Measurements from ENCODE around the gene TSSK2. TPM values are rescaled to one million over a fixed set of nuclear protein-coding genes. Genes with fewer than 3 reads are reported as not detected.
"Not testable (repeated sequence)": the region's sequence is repeated elsewhere in the genome, so short reads cannot be mapped to it uniquely, and the experiment has no call there.

The TSSK2 gene
- total RNA-seq = not detected in 2 replicates
- not detected in 2 replicates for polyA plus RNA-seq

GRCh38 chr22:19130959-19131684 is at the start of gene TSSK2:
TSS of gene TSSK2 (plus strand) at chr22:19131308. CDS start at chr22:19131400, 92 bp downstream.
- no peaks in the 10 kb centered on the region for H3K27me3 ChIP-seq
- no peaks in the 10 kb centered on the region for H3K36me3 ChIP-seq
- no peaks in the 10 kb centered on the region for H3K9me3 ChIP-seq (ENCODE audit: low read depth)
- TF ChIP-seq CTCF (IDR thresholded peaks at IDR 0.05; ENCODE audit: low read depth, low read length) = no peak
- no peak for DNase-seq (ENCODE audit: low read depth in 1 of 2, low spot score in 1 of 2)
- H3K27ac ChIP-seq = no peak within 1 kb of the TSS
- H3K4me3 ChIP-seq = no peak within 1 kb of the TSS
- H3K4me1 ChIP-seq (ENCODE audit: low read depth) = no peaks in the 10 kb centered on the region

DNA sequence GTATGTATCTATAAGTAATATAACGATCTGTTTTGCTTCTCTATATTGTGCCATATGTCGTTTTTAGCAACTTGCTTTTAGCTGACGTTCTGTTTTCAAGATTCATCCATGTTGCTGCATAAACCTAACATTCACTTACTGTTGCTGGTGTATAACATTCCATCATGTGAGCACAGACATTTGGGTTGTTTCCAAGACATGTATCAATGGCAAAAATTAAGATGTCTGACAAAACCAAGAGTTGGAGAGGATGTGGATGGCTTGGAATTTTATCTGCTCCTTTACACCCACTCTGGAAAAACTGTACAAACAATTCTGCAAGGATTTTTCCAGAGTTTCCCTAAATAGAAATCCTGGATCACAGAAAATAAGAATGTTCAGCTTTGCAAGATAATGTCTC is 49.8 kb upstream of the TSSK2 start:
- no peak overlapping the region for H3K4me3 ChIP-seq
- peak in 1 of 2 donors; percentile 50 for DNase-seq (ENCODE audit: low read depth in 1 of 2, low spot score in 1 of 2)
- no peaks in the 10 kb centered on the region for H3K36me3 ChIP-seq

GRCh38 chr22:19082101-19082500 is 49.0 kb upstream of the TSSK2 start:
- no peak for DNase-seq (ENCODE audit: low read depth in 1 of 2, low spot score in 1 of 2)
- Histone ChIP-seq H3K4me1 (ENCODE audit: low read depth) (no peaks in the 10 kb centered on the region), H3K27me3 (no peaks in the 10 kb centered on the region), H3K36me3 (no peaks in the 10 kb centered on the region), H3K9me3 (ENCODE audit: low read depth) (no peaks in the 10 kb centered on the region), H3K4me3 (no peak overlapping the region), H3K27ac (no peak overlapping the region)
- no peak for TF ChIP-seq CTCF (IDR thresholded peaks at IDR 0.05; ENCODE audit: low read depth, low read length)

More for the DNA sequence above, 49.8 kb upstream of the TSSK2 start:
- H3K27ac ChIP-seq = no peak overlapping the region
- TF ChIP-seq CTCF (IDR thresholded peaks at IDR 0.05; ENCODE audit: low read depth, low read length) = no peak
- H3K4me1 ChIP-seq (ENCODE audit: low read depth) = no peaks in the 10 kb centered on the region
- no peaks in the 10 kb centered on the region for H3K9me3 ChIP-seq (ENCODE audit: low read depth)
- H3K27me3 ChIP-seq = no peaks in the 10 kb centered on the region

GRCh38 chr22:19082793-19083192 is 48.3 kb upstream of the TSSK2 start:
- H3K27me3 ChIP-seq = no peaks in the 10 kb centered on the region
- H3K36me3 ChIP-seq = no peaks in the 10 kb centered on the region

GRCh38 chr22:19084126-19084525 is 47.0 kb upstream of the TSSK2 start:
- H3K27ac ChIP-seq; H3K36me3 ChIP-seq; H3K4me3 ChIP-seq; DNase-seq (ENCODE audit: low read depth in 1 of 2, low spot score in 1 of 2); H3K9me3 ChIP-seq (ENCODE audit: low read depth); H3K4me1 ChIP-seq (ENCODE audit: low read depth); H3K27me3 ChIP-seq: not testable (repeated sequence)

More at GRCh38 chr22:19082793-19083192, 48.3 kb upstream of the TSSK2 start:
- Histone ChIP-seq H3K4me3 (no peak overlapping the region), H3K27ac (no peak overlapping the region), H3K9me3 (ENCODE audit: low read depth) (no peaks in the 10 kb centered on the region), H3K4me1 (ENCODE audit: low read depth) (no peaks in the 10 kb centered on the region)
- DNase-seq (ENCODE audit: low read depth in 1 of 2, low spot score in 1 of 2) = no peak
- no peak for TF ChIP-seq CTCF (IDR thresholded peaks at IDR 0.05; ENCODE audit: low read depth, low read length)

- not testable (repeated sequence) for H3K36me3 ChIP-seq; H3K9me3 ChIP-seq (ENCODE audit: low read depth); H3K27ac ChIP-seq; H3K4me3 ChIP-seq; DNase-seq (ENCODE audit: low read depth in 1 of 2, low spot score in 1 of 2); H3K27me3 ChIP-seq; H3K4me1 ChIP-seq (ENCODE audit: low read depth)
These were observed 46.5 kb upstream of the TSSK2 start for GRCh38 chr22:19084586-19084985.
